IMR-90 (cell line): ENCODE measurements around the gene GABRE. TPM values are rescaled to one million over a fixed set of nuclear protein-coding genes. Genes with fewer than 3 reads are reported as not detected.

Experiments
- ATAC-seq: fragments of 200-7000 bp; cut with Tn5 transposase; 2 replicates; pipeline ENCODE4 v1.9.1; 2020; ENCODE audit warnings: low read depth, mild to moderate bottlenecking, moderate library complexity
- BruUV-seq: library from RNA; stranded (reverse); fragments of 400-500 nt; replicated peaks from 2 replicates; lab custom pipeline; 2021; lab: Mats Ljungman, UMichigan
- CTCF ChIA-PET: fragments of 300-600 bp; formaldehyde crosslinking; extraction: SDS; loops from one replicate; lab custom pipeline; 2021; ENCODE audit warnings: antibody characterized with exemption; lab: Yijun Ruan, JAX
- POLR2A ChIA-PET: fragments of 300-600 bp; sonication (Branson Sonifier 250); formaldehyde crosslinking; loops from one replicate; lab custom pipeline; 2022; ENCODE audit warnings: antibody characterized with exemption; ENCODE audit not compliant: unreplicated experiment; lab: Charles Lee
- DNase-seq: peaks from one replicate; pipeline ENCODE4 v3.0.0; 2013
- H2AFZ ChIP-seq: replicated peaks from 2 replicates; pipeline ENCODE3; 2013; ENCODE audit warnings: low read length, mild to moderate bottlenecking; ENCODE audit not compliant: poor library complexity
- H2AK5ac ChIP-seq: 2 replicates; pipeline ENCODE4 v1.6.1; 2013; ENCODE audit warnings: low read depth, low read length, inconsistent platforms
- H2AK9ac ChIP-seq: replicated peaks from 2 replicates; pipeline ENCODE3; 2013; ENCODE audit warnings: mild to moderate bottlenecking, low read depth, low read length, moderate library complexity; ENCODE audit not compliant: poor library complexity
- H2BK120ac ChIP-seq: 2 replicates; pipeline ENCODE4 v1.6.1; 2013; ENCODE audit warnings: low read depth, low read length, inconsistent platforms
- H2BK15ac ChIP-seq: 3 replicates; pipeline ENCODE4 v1.6.1; 2013; ENCODE audit warnings: low read depth, low read length, inconsistent platforms
- H2BK20ac ChIP-seq: 2 replicates; pipeline ENCODE4 v1.6.1; 2013; ENCODE audit warnings: low read depth, mild to moderate bottlenecking, inconsistent platforms, low read length, moderate library complexity
- H2BK5ac ChIP-seq: 2 replicates; pipeline ENCODE4 v1.6.1; 2013; ENCODE audit warnings: mild to moderate bottlenecking, low read depth, low read length, inconsistent platforms; ENCODE audit not compliant: poor library complexity, severe bottlenecking
- H3K14ac ChIP-seq: replicated peaks from 2 replicates; pipeline ENCODE4 v1.6.1; 2013; ENCODE audit warnings: low read depth, low read length, inconsistent platforms
- H3K18ac ChIP-seq: 2 replicates; pipeline ENCODE4 v1.6.1; 2013; ENCODE audit warnings: low read depth, low read length, control low read depth
- H3K23ac ChIP-seq: 2 replicates; pipeline ENCODE4 v1.6.1; 2013; ENCODE audit warnings: low read depth, low read length, inconsistent platforms
- H3K27ac ChIP-seq: 2 replicates; pipeline ENCODE4 v1.5.1; 2013; ENCODE audit warnings: mild to moderate bottlenecking, control low read depth, low read length; ENCODE audit not compliant: insufficient read depth
- H3K27me3 ChIP-seq: 2 replicates; pipeline ENCODE4 v1.6.1; 2013; ENCODE audit warnings: low read length; ENCODE audit not compliant: control insufficient read depth, insufficient read depth
- H3K36me3 ChIP-seq: 2 replicates; pipeline ENCODE4 v1.6.1; 2013; ENCODE audit warnings: low read length, mixed read lengths; ENCODE audit not compliant: control insufficient read depth, insufficient read depth
- H3K4ac ChIP-seq: 2 replicates; pipeline ENCODE4 v1.6.1; 2013; ENCODE audit warnings: low read depth, low read length, inconsistent platforms
- H3K4me1 ChIP-seq: 2 replicates; pipeline ENCODE4 v1.6.1; 2013; ENCODE audit warnings: low read length, mixed read lengths; ENCODE audit not compliant: control insufficient read depth, insufficient read depth
- H3K4me2 ChIP-seq: 2 replicates; pipeline ENCODE4 v1.6.1; 2013; ENCODE audit warnings: low read depth, mild to moderate bottlenecking, control low read depth, low read length, moderate library complexity
- H3K4me3 ChIP-seq: 2 replicates; pipeline ENCODE4 v1.5.1; 2013; ENCODE audit warnings: low read depth, mild to moderate bottlenecking, control low read depth, low read length, moderate library complexity; ENCODE audit not compliant: insufficient read depth
- H3K56ac ChIP-seq: 2 replicates; pipeline ENCODE4 v1.6.1; 2013; ENCODE audit warnings: low read length, inconsistent platforms; ENCODE audit not compliant: insufficient read depth; ENCODE audit errors: extremely low read depth
- H3K79me1 ChIP-seq, 2 experiments: 2 replicates each; pipeline ENCODE4 v1.6.1; 2013; ENCODE audit warnings: low read length in 2 of 2, inconsistent platforms in 1 of 2, low read depth in 1 of 2
- H3K9ac ChIP-seq: 2 replicates; pipeline ENCODE4 v1.6.1; 2013; ENCODE audit warnings: low read depth, low read length, control low read depth
- H3K9me1 ChIP-seq: 2 replicates; pipeline ENCODE4 v1.6.1; 2013; ENCODE audit warnings: low read length, inconsistent platforms; ENCODE audit not compliant: insufficient read depth
- H3K9me3 ChIP-seq: 2 replicates; pipeline ENCODE4 v1.6.1; 2013; ENCODE audit warnings: low read length; ENCODE audit not compliant: control insufficient read depth, insufficient read depth
- H4K20me1 ChIP-seq: 2 replicates; pipeline ENCODE4 v1.6.1; 2013; ENCODE audit warnings: low read length, inconsistent platforms; ENCODE audit not compliant: insufficient read depth
- H4K5ac ChIP-seq: 2 replicates; pipeline ENCODE4 v1.6.1; 2013; ENCODE audit warnings: mild to moderate bottlenecking, low read depth, low read length, control low read depth
- H4K8ac ChIP-seq, 2 experiments: 2 replicates each; pipeline ENCODE4 v1.6.1; 2013; ENCODE audit warnings: low read depth in 2 of 2, low read length in 2 of 2, control low read depth in 1 of 2, inconsistent platforms in 1 of 2
- H4K91ac ChIP-seq: 2 replicates; pipeline ENCODE4 v1.6.1; 2013; ENCODE audit warnings: low read depth, low read length, inconsistent platforms; ENCODE audit not compliant: insufficient read depth
- BHLHE40 ChIP-seq: fragments of 150-350 bp; IDR thresholded peaks from 2 replicates; pipeline ENCODE4 v1.6.1; 2016; ENCODE audit warnings: mild to moderate bottlenecking, low read depth, low read length
- POLR2A ChIP-seq: IDR thresholded peaks from 2 replicates; pipeline ENCODE4 v1.6.1; 2012; ENCODE audit warnings: mild to moderate bottlenecking, low read depth, low read length
- USF2 ChIP-seq: fragments of 150-350 bp; IDR thresholded peaks from 2 replicates; pipeline ENCODE4 v1.6.1; 2017; ENCODE audit warnings: mild to moderate bottlenecking, antibody characterized with exemption, low read length, low read depth
- WGBS, 2 experiments: methylation state at CpG; one replicate each; pipeline versions ENCODE4 v1.1.5 to v1.1.7; 2013; ENCODE audit warnings: missing lambda C conversion rate in 2 of 2; ENCODE audit not compliant: insufficient read length in 1 of 2; ENCODE audit errors: extremely low coverage in 2 of 2; 5-methylcytosine and 5-hydroxymethylcytosine counted together
- dilution Hi-C: fragments of 300-500 bp; cut with HindIII; formaldehyde crosslinking; loops from one replicate; pipeline ENCODE4 v1.14.3; 2018; ENCODE audit warnings: low sequenced_read_pairs; ENCODE audit not compliant: unreplicated experiment
- in situ Hi-C: fragments of 300-500 bp; cut with MboI; formaldehyde crosslinking; loops from 3 replicates; pipeline ENCODE4 v1.14.3; 2019; ENCODE audit warnings: low sequenced_read_pairs, inconsistent platforms, mixed read lengths
- intact Hi-C: fragments of 100-400 bp; cut with micrococcal nuclease; formaldehyde crosslinking; loops from 2 replicates; pipeline ENCODE4 v1.10.0; 2022
- polyA plus RNA-seq, 3 experiments: library from polyadenylated mRNA; depleted of rRNA; stranded (reverse); fragments of >200 nt; gene quantifications; 2 replicates each; pipeline ENCODE4 v1.2.3, GENCODE V29; 2012; ENCODE audit warnings: low replicate concordance in 1 of 3
- total RNA-seq: library from RNA; depleted of rRNA; stranded (reverse); fragments of >200 nt; gene quantifications from 2 replicates; pipeline ENCODE4 v1.2.3, GENCODE V29; 2012

The GABRE gene
- total and polyA plus RNA-seq, 2 of the 4 experiments (the other 2 are of a cell fraction): 1.3 to 1.6 TPM

GRCh38 chrX:151921292-151921691 lies 53.2 kb downstream of the GABRE start:
- Histone ChIP-seq H3K9ac (no peak overlapping the region), H2AK5ac (no peak overlapping the region), H3K4me2 (no peak overlapping the region), H3K9me1 (no peaks in the 10 kb centered on the region), H2AFZ (no peak overlapping the region), H3K27me3 (no peaks in the 10 kb centered on the region), H3K27ac (no peak overlapping the region), H3K4me1 (no peaks in the 10 kb centered on the region), H2BK20ac (no peak overlapping the region), H2BK120ac (no peak overlapping the region), H2AK9ac (no peak overlapping the region), H3K4me3 (no peak overlapping the region), H4K5ac (no peak overlapping the region), H3K36me3 (no peaks in the 10 kb centered on the region), H3K56ac (no peak overlapping the region), H4K8ac (no peak overlapping the region), H3K9me3 (peaks cover 21% of the 10 kb centered on the region; the same call in 1 of the 2 replicates), H3K23ac (no peak overlapping the region), H2BK5ac (no peak overlapping the region), H2BK15ac (no peak overlapping the region), H3K4ac (no peak overlapping the region), H3K14ac (no peak overlapping the region), H4K20me1 (no peaks in the 10 kb centered on the region), H3K79me1 (no peaks in the 10 kb centered on the region), H3K18ac (no peak overlapping the region), H4K91ac (no peak overlapping the region)
- no TSS peak for BruUV-seq
- dilution Hi-C loops (no loop called here), in situ Hi-C loops (no loop called here), intact Hi-C loops (no loop called here)
- ChIA-PET CTCF (interaction anchor here (0.8 kb wide), 1 partner anchor 12 kb away, joined by 3 read pairs; no protein-coding TSS in a partner anchor), POLR2A (no interaction called here)
- no CpG with 5 or more reads among the region's 10 CpGs for WGBS, 2 experiments
- ATAC-seq (no peak), DNase-seq (no peak)
- no peak for TF ChIP-seq BHLHE40
- TF ChIP-seq POLR2A: no peak
- TF ChIP-seq USF2: no peak
